GM12873 (cell line): ENCODE results near the gene BLTP3A.

ENCODE experiments used
- CTCF ChIP-seq: IDR thresholded peaks from 2 replicates; pipeline ENCODE4 v1.5.1; 2012; ENCODE audit warnings: low read depth, mild to moderate bottlenecking, moderate library complexity, low read length, control low read depth; ENCODE audit not compliant: insufficient read depth; ENCODE audit errors: missing control alignments

BLTP3A gene

GRCh38 chr6:34791701-34792604 lies at the start of gene BLTP3A:
BLTP3A (plus strand) TSS chr6:34792083; CDS start chr6:34792251, 168 bp downstream.
- no peak for TF ChIP-seq CTCF

GRCh38 chr6:34742094-34742493 lies 49.8 kb upstream of the BLTP3A start:
- TF ChIP-seq CTCF = no peak

- TF ChIP-seq CTCF = no peak
Measured at GRCh38 chr6:34743625-34744293, 48.1 kb upstream of the BLTP3A start.

GRCh38 chr6:34745277-34746103 lies 46.4 kb upstream of the BLTP3A start:
- no peak for TF ChIP-seq CTCF

GRCh38 chr6:34746104-34746846 lies 45.6 kb upstream of the BLTP3A start:
- no peak for TF ChIP-seq CTCF

- TF ChIP-seq CTCF = no peak
Measured at GRCh38 chr6:34748757-34749156, 43.1 kb upstream of the BLTP3A start.
